ENCODE results near the gene MB21D2. TPM values are rescaled to one million over a fixed set of nuclear protein-coding genes. Genes with fewer than 3 reads are reported as not detected.

MB21D2 gene
- total and polyA plus RNA-seq, 2 donors (not counting 1 experiment from before 2014, with no cell fraction given) = 0.03 to 0.20 TPM

- ChIA-PET CTCF (no interaction called here), POLR2A (no interaction called here)
- H2AFZ ChIP-seq (ENCODE audit: insufficient read depth, low read depth, low read length, poor library complexity, severe bottlenecking) = no peak overlapping the region
- Mint-ChIP-seq H3K4me3 (no peak overlapping the region), H3K4me1 (peaks cover 8% of the 10 kb centered on the region), H3K27ac (no peak overlapping the region), H3K27me3 (peaks cover 16% of the 10 kb centered on the region), H3K9me3 (ENCODE audit: insufficient read depth) (no peaks in the 10 kb centered on the region)
- TF ChIP-seq CTCF (IDR thresholded peaks at IDR 0.05) = no peak
- no peak for TF ChIP-seq EZH2 (IDR thresholded peaks at IDR 0.05; ENCODE audit: borderline replicate concordance, insufficient read depth, low read depth, low read length, poor library complexity, severe bottlenecking)
- H3K36me3 ChIP-seq (replicated peaks in 1 of 2; ENCODE audit: control extremely low read depth in 1 of 2, control insufficient read depth in 1 of 2, extremely low read depth in 1 of 2, insufficient read depth in 2 of 2, low read length in 1 of 2) = no peaks in the 10 kb centered on the region
- no peak overlapping the region for H3K4me2 ChIP-seq (replicated peaks; ENCODE audit: low read depth, low read length, poor library complexity, severe bottlenecking)
- H3K4me3 ChIP-seq (ENCODE audit: control extremely low read depth in 1 of 5, extremely low read depth in 1 of 5, insufficient read depth in 1 of 5, low read depth in 2 of 5, low read length in 4 of 5) = no peak overlapping the region
- no peaks in the 10 kb centered on the region for H4K20me1 ChIP-seq (ENCODE audit: control insufficient read depth, insufficient read depth, low read length, poor library complexity, severe bottlenecking)
- no peaks in the 10 kb centered on the region for H3K27me3 ChIP-seq (replicated peaks in 1 of 4; ENCODE audit: control extremely low read depth in 1 of 4, control insufficient read depth in 3 of 4, insufficient read depth in 4 of 4, low read length in 3 of 4)
- peaks cover 0 to 4% of the 10 kb centered on the region in 2 donors for H3K4me1 ChIP-seq (ENCODE audit: control insufficient read depth in 2 of 2, insufficient read depth in 2 of 2, low read length in 2 of 2)
- H3K27ac ChIP-seq (ENCODE audit: low read length in 2 of 2) = no peak overlapping the region
- H3K9me3 ChIP-seq (ENCODE audit: control extremely low read depth in 1 of 3, control insufficient read depth in 2 of 3, insufficient read depth in 1 of 3, low read length in 2 of 3) = no peaks in the 10 kb centered on the region
- intact Hi-C loops (cut with micrococcal nuclease) = no loop called here
- no peaks in the 10 kb centered on the region for H3K79me2 ChIP-seq (ENCODE audit: control insufficient read depth, insufficient read depth, low read length)
- 100% methylated on average over 1 of the region's 13 CpGs for WGBS (ENCODE audit: insufficient coverage)
- H3K9ac ChIP-seq (ENCODE audit: low read length) = no peak overlapping the region
- ATAC-seq (ENCODE audit: low read depth) (no peak), DNase-seq (no peak)
Observed at GRCh38 chr3:192890347-192891335, 27.0 kb downstream of the MB21D2 start.

GRCh38 chr3:192889679-192890078 is 28.0 kb downstream of the MB21D2 start:
- WGBS (ENCODE audit: insufficient coverage) = no CpG with 5 or more reads among the region's 3 CpGs
- Mint-ChIP-seq H3K4me3 (no peak overlapping the region), H3K9me3 (ENCODE audit: insufficient read depth) (no peaks in the 10 kb centered on the region), H3K27me3 (peaks cover 10% of the 10 kb centered on the region), H3K27ac (no peak overlapping the region), H3K4me1 (peaks cover 8% of the 10 kb centered on the region)
- Histone ChIP-seq H4K20me1 (ENCODE audit: control insufficient read depth, insufficient read depth, low read length, poor library complexity, severe bottlenecking) (no peaks in the 10 kb centered on the region), H3K9me3 (ENCODE audit: control extremely low read depth in 1 of 3, control insufficient read depth in 2 of 3, insufficient read depth in 1 of 3, low read length in 2 of 3) (no peaks in the 10 kb centered on the region), H3K4me2 (replicated peaks; ENCODE audit: low read depth, low read length, poor library complexity, severe bottlenecking) (no peak overlapping the region), H2AFZ (ENCODE audit: insufficient read depth, low read depth, low read length, poor library complexity, severe bottlenecking) (no peak overlapping the region), H3K4me3 (ENCODE audit: control extremely low read depth in 1 of 5, extremely low read depth in 1 of 5, insufficient read depth in 1 of 5, low read depth in 2 of 5, low read length in 4 of 5) (no peak overlapping the region), H3K4me1 (ENCODE audit: control insufficient read depth in 2 of 2, insufficient read depth in 2 of 2, low read length in 2 of 2) (peaks cover 0 to 4% of the 10 kb centered on the region in 2 donors), H3K27me3 (replicated peaks in 1 of 4; ENCODE audit: control extremely low read depth in 1 of 4, control insufficient read depth in 3 of 4, insufficient read depth in 4 of 4, low read length in 3 of 4) (no peaks in the 10 kb centered on the region), H3K36me3 (replicated peaks in 1 of 2; ENCODE audit: control extremely low read depth in 1 of 2, control insufficient read depth in 1 of 2, extremely low read depth in 1 of 2, insufficient read depth in 2 of 2, low read length in 1 of 2) (no peaks in the 10 kb centered on the region), H3K79me2 (ENCODE audit: control insufficient read depth, insufficient read depth, low read length) (no peaks in the 10 kb centered on the region), H3K27ac (ENCODE audit: low read length in 2 of 2) (no peak overlapping the region), H3K9ac (ENCODE audit: low read length) (no peak overlapping the region)
- no peak for TF ChIP-seq CTCF (IDR thresholded peaks at IDR 0.05)
- no peak for TF ChIP-seq EZH2 (IDR thresholded peaks at IDR 0.05; ENCODE audit: borderline replicate concordance, insufficient read depth, low read depth, low read length, poor library complexity, severe bottlenecking)
- DNase-seq = no peak
- ChIA-PET POLR2A (no interaction called here), CTCF (no interaction called here)
- intact Hi-C loops (cut with micrococcal nuclease) = no loop called here
- ATAC-seq (ENCODE audit: low read depth) = no peak

Measured in B cell (primary cell).